Activated naive CD4-positive, alpha-beta T cell (primary cell): ENCODE results near the gene TEX13B.

Experiments
- DNase-seq, 4 experiments: peaks; one replicate each; lab custom pipeline; 2025; lab: John Stamatoyannopoulos, UW

Gene TEX13B

DNA sequence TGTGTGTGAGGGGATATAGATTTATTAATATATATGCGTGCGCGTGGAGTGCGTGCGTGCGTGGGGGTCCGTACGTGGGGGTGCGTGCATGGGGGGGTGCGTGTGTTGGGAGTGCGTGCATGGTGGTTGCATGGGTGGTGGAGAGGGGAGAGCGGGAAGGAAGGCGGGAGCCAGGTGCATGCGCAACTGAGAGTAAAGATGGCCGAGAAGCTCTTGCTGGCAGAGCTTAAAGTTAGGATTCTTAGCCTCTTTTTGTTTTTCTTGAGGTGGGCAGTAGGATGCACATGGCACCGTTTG lies 45.8 kb downstream of the TEX13B start:
- no peak for DNase-seq

DNA sequence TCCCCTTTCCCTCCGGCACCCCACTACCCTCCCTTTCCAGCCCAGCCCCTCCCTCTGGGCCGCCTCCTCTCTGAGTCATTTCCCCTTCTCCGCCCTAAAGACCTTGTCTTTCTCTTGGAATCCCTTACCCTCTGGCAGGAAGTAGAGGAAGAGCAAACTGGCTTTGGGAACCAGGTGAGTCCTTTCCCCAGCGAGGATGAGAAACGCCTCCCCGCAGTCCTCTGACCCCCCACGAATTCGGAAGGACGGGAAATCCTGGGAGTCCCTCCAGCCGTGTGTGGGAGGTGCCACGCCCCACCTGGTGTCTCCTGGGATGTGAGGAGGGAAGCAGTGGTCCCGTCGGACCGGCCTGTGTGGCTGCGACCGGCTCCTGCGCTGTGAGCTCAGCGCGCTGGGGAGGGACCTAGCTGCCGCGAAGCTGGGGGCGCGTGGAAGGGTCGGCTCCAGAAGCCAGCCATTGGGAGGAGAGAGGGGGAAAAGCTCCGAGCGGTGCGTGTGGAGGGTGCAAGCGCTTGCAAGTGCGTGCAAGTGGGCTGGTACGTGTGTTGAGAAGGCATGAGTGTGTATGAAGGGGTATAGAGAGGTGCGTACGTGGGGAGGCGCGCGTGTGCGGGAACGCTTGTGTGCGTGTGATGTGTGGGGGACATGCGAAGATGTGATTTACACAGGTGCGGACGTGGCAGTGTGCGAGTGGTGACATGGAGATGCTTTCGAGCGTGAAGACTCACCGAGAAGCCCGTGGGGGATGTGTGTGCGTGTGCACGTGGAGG lies 46.3 kb downstream of the TEX13B start:
- DNase-seq: no peak

DNA sequence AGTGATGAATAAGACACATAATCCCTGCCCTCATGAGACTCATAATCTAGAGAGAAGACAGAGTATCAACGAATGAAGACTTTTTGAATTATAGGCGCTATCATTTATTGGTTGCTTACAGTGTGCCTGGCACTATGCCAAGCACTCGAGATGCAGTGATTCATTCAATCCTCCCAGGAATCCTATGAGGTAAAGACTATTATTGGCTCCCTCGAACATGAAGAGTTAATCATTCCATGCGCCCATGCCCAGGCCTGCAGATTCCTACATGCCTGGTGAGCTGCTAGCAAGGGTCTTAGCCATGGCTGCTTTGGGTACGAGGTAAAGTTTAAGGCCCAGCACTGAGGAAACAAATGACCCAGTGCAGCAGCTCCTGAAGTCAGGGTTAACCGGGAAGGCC lies 47.0 kb downstream of the TEX13B start:
- DNase-seq: no peak

DNA sequence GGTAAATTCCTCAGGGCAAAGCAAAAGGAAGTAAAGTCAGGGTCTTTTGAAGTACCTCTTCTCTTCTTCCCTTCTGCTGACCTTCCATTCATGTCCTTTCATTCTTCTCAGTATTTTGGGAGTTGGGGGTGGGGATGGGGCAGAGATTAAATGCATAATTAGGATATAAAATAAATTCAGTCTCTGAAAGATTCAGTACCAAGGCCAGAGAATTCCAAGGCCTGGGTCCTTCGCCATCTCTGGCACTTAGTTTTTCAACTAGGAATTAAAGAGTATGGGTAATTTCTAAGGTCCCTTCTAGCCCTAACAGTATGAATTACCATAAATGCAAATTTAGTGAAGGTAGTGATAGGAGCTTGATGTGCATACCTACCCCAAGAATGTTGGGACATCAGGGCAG lies 47.9 kb downstream of the TEX13B start:
- DNase-seq: no peak
